Measurements from ENCODE around the gene KIAA0232. TPM values are rescaled to one million over a fixed set of nuclear protein-coding genes. Genes with fewer than 3 reads are reported as not detected.

Gene KIAA0232
- total RNA-seq, 1 experiment from 2014 or later: 19.0 TPM

- DNase-seq (ENCODE audit: low read depth): no peak
Measured at GRCh38 chr4:6915041-6916005, 132.8 kb downstream of the KIAA0232 start.

- DNase-seq (ENCODE audit: low read depth): no peak
Measured at GRCh38 chr4:6916069-6916586, 133.6 kb downstream of the KIAA0232 start.

- no peak for DNase-seq (ENCODE audit: low read depth)
Measured at GRCh38 chr4:6916587-6917460, 134.3 kb downstream of the KIAA0232 start.

- no peak for DNase-seq (ENCODE audit: low read depth)
Measured at GRCh38 chr4:6917461-6918271, 135.1 kb downstream of the KIAA0232 start.

- peak; percentile 41 for DNase-seq (ENCODE audit: low read depth)
Measured at GRCh38 chr4:6918338-6918737, 135.8 kb downstream of the KIAA0232 start.

- no peak for DNase-seq (ENCODE audit: low read depth)
Measured at GRCh38 chr4:6920171-6920570, 137.6 kb downstream of the KIAA0232 start.

- no peak for DNase-seq (ENCODE audit: low read depth)
Measured at GRCh38 chr4:6923507-6923906, 141.0 kb downstream of the KIAA0232 start.

GRCh38 chr4:6924361-6924779, 141.8 kb downstream of the KIAA0232 start:
- no peak for DNase-seq (ENCODE audit: low read depth)

GRCh38 chr4:6925357-6925836, 142.9 kb downstream of the KIAA0232 start:
- DNase-seq (ENCODE audit: low read depth): no peak

GRCh38 chr4:6926081-6926480, 143.6 kb downstream of the KIAA0232 start:
- DNase-seq (ENCODE audit: low read depth): no peak

GRCh38 chr4:6926681-6927478, 144.4 kb downstream of the KIAA0232 start:
- no peak for DNase-seq (ENCODE audit: low read depth)

- no peak for DNase-seq (ENCODE audit: low read depth)
Measured at GRCh38 chr4:6928081-6928480, 145.6 kb downstream of the KIAA0232 start.

GRCh38 chr4:6929339-6929811, 146.8 kb downstream of the KIAA0232 start:
- no peak for DNase-seq (ENCODE audit: low read depth)

- no peak for DNase-seq (ENCODE audit: low read depth)
Measured at GRCh38 chr4:6929812-6930464, 147.4 kb downstream of the KIAA0232 start.

GRCh38 chr4:6932475-6932874, 149.9 kb downstream of the KIAA0232 start:
- DNase-seq (ENCODE audit: low read depth): no peak

- DNase-seq (ENCODE audit: low read depth): no peak
Measured at GRCh38 chr4:6932918-6933317, 150.4 kb downstream of the KIAA0232 start.
